ENCODE data around the gene DAPK2.

GRCh38 chr15:63971427-63971805, 74.9 kb downstream of the DAPK2 start:
- TF ChIP-seq CTCF (conservative IDR thresholded peaks at IDR 0.05 in 1 of 2, IDR thresholded peaks at IDR 0.05 in 1 of 2; ENCODE audit: extremely low read depth in 1 of 2, insufficient read depth in 1 of 2, low read depth in 1 of 2, low read length in 2 of 2) (no peak), EZH2 (IDR thresholded peaks at IDR 0.05; ENCODE audit: borderline replicate concordance, low read length) (no peak)
